ENCODE data around the gene PPARG.

- TF ChIP-seq EZH2 (IDR thresholded peaks at IDR 0.05; ENCODE audit: low read length) = no peak
- TF ChIP-seq, protein P1, sequence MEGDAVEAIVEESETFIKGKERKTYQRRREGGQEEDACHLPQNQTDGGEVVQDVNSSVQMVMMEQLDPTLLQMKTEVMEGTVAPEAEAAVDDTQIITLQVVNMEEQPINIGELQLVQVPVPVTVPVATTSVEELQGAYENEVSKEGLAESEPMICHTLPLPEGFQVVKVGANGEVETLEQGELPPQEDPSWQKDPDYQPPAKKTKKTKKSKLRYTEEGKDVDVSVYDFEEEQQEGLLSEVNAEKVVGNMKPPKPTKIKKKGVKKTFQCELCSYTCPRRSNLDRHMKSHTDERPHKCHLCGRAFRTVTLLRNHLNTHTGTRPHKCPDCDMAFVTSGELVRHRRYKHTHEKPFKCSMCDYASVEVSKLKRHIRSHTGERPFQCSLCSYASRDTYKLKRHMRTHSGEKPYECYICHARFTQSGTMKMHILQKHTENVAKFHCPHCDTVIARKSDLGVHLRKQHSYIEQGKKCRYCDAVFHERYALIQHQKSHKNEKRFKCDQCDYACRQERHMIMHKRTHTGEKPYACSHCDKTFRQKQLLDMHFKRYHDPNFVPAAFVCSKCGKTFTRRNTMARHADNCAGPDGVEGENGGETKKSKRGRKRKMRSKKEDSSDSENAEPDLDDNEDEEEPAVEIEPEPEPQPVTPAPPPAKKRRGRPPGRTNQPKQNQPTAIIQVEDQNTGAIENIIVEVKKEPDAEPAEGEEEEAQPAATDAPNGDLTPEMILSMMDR (optimal IDR thresholded peaks at IDR 0.05 in 1 of 3, IDR thresholded peaks at IDR 0.05 in 1 of 3, conservative IDR thresholded peaks at IDR 0.05 in 1 of 3; ENCODE audit: extremely low read depth in 1 of 3, insufficient read depth in 2 of 3, low read length in 3 of 3) = no peak
Measured at GRCh38 chr3:12446298-12446697, 157.4 kb downstream of the PPARG start.
